ENCODE results near the gene RAPGEF4. TPM values are rescaled to one million over a fixed set of nuclear protein-coding genes. Genes with fewer than 3 reads are reported as not detected.

Gene RAPGEF4
- total and polyA plus RNA-seq, 2 of the 8 experiments (the other 6 are each of a cell fraction or from before 2014, with no cell fraction given), result 1.2 to 2.6 TPM

DNA sequence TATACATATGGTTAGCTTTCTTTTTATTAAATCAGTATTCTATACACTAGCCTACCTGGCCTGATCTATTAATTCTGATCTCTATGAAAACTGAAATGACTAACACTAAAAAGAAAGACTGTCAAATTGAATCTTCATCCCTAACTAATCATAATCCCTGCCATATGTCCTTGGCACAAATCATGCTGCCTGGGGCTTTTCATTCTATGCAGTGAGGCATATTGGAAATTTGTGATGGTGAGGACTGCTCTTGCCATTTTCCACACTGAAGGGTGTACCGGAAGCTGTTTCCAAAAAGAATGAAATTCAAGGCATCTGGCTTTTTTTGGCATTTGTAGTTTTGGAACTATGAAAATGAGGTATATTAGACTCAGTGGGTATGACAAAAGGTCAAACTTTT lies 39.7 kb downstream of the RAPGEF4 start:
- Histone ChIP-seq H3K14ac (ENCODE audit: insufficient read length) (no peak overlapping the region), H3K4me3 (ENCODE audit: extremely low read depth in 1 of 4, insufficient read depth in 2 of 4, low read depth in 3 of 4, low read length in 4 of 4) (no peak overlapping the region), H2BK15ac (ENCODE audit: low read length) (no peak overlapping the region), H3K79me1 (ENCODE audit: low read depth, low read length) (no peaks in the 10 kb centered on the region), H2BK20ac (ENCODE audit: low read length) (no peak overlapping the region), H3K18ac (ENCODE audit: extremely low read depth, low read length) (no peak overlapping the region), H3K27me3 (replicated peaks in 1 of 4; ENCODE audit: control insufficient read depth in 3 of 4, extremely low read depth in 1 of 4, insufficient read depth in 3 of 4, low read length in 3 of 4) (peaks cover 0 to 1% (median 0%) of the 10 kb centered on the region in 4 experiments; a peak in 1 of 7 replicates), H3K27ac (ENCODE audit: low read depth, low read length) (no peak overlapping the region), H4K20me1 (replicated peaks in 1 of 2; ENCODE audit: control insufficient read depth in 1 of 2, insufficient read depth in 2 of 2, low read length in 2 of 2) (no peaks in the 10 kb centered on the region), H2AK5ac (ENCODE audit: low read depth, low read length) (no peak overlapping the region), H2BK5ac (ENCODE audit: low read depth, low read length) (no peak overlapping the region), H2BK120ac (replicated peaks; ENCODE audit: low read depth, low read length) (no peak overlapping the region), H3K56ac (replicated peaks; ENCODE audit: insufficient read length, low read depth, low read length) (no peak overlapping the region), H3K79me2 (ENCODE audit: control insufficient read depth in 1 of 2, insufficient read depth in 2 of 2, low read length in 2 of 2) (no peaks in the 10 kb centered on the region), H4K5ac (ENCODE audit: insufficient read length, low read depth, low read length) (no peak overlapping the region), H3K4ac (replicated peaks; ENCODE audit: insufficient read length, low read depth, low read length) (no peak overlapping the region), H3K4me2 (ENCODE audit: insufficient read depth in 1 of 2, low read depth in 2 of 2, low read length in 2 of 2) (no peak overlapping the region), H4K91ac (replicated peaks; ENCODE audit: insufficient read length, low read length) (no peak overlapping the region), H3K23ac (ENCODE audit: insufficient read length) (no peak overlapping the region), H3K36me3 (ENCODE audit: control insufficient read depth in 2 of 4, insufficient read depth in 4 of 4, low read length in 3 of 4) (no peaks in the 10 kb centered on the region), H2AFZ (ENCODE audit: low read length) (no peak overlapping the region), H3K4me1 (replicated peaks in 1 of 4; ENCODE audit: control insufficient read depth in 3 of 4, insufficient read depth in 4 of 4, low read length in 3 of 4) (no peaks in the 10 kb centered on the region), H3K23me2 (ENCODE audit: low read depth, low read length) (no peaks in the 10 kb centered on the region), H4K8ac (ENCODE audit: extremely low read depth, insufficient read depth, low read length) (no peak overlapping the region), H2BK12ac (ENCODE audit: low read depth, low read length) (no peak overlapping the region), H3K9me3 (ENCODE audit: insufficient read depth in 2 of 2, low read depth in 1 of 2, low read length in 1 of 2) (0 out of 4 replicates have a peak, but pooled peaks cover 0 to 3% of the 10 kb centered on the region in 2 experiments), H3K9ac (replicated peaks in 1 of 4; ENCODE audit: extremely low read depth in 1 of 4, low read depth in 3 of 4, low read length in 3 of 4) (no peak overlapping the region)
- POLR2A ChIA-PET (ENCODE audit: partially characterized antibody), result no interaction called here
- DNase-seq (ENCODE audit: low read depth in 1 of 2, low spot score in 2 of 2) (no peak), FAIRE-seq (no peak)
- 76% methylated on average over 1 of the region's 1 CpG; no CpG with 5 or more reads in 1 of the 2 experiments for WGBS, 2 experiments (ENCODE audit: extremely low coverage in 1 of 2, insufficient coverage in 1 of 2, insufficient read length in 1 of 2, insufficient replicate concordance in 2 of 2, low coverage in 1 of 2, low lambda C conversion rate in 2 of 2, missing lambda C conversion rate in 1 of 2)
- CTCF ChIA-PET (ENCODE audit: partially characterized antibody), result no interaction called here
- TF ChIP-seq GTF2F1 (IDR thresholded peaks at IDR 0.05; ENCODE audit: borderline replicate concordance, low read depth, low read length) (no peak), TCF12 (IDR thresholded peaks at IDR 0.05; ENCODE audit: low read depth, low read length) (no peak), SP4 (IDR thresholded peaks at IDR 0.05; ENCODE audit: low read length) (no peak), POU5F1 (IDR thresholded peaks at IDR 0.05; ENCODE audit: low read depth, low read length) (no peak), TBP (IDR thresholded peaks at IDR 0.05; ENCODE audit: low read depth, low read length) (no peak)
- TF ChIP-seq, protein P1, sequence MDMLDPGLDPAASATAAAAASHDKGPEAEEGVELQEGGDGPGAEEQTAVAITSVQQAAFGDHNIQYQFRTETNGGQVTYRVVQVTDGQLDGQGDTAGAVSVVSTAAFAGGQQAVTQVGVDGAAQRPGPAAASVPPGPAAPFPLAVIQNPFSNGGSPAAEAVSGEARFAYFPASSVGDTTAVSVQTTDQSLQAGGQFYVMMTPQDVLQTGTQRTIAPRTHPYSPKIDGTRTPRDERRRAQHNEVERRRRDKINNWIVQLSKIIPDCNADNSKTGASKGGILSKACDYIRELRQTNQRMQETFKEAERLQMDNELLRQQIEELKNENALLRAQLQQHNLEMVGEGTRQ (IDR thresholded peaks at IDR 0.05; ENCODE audit: low read length), result no peak

Data from H1 (cell line).